HepG2 (cell line): ENCODE measurements around the gene TSHZ2. TPM values are rescaled to one million over a fixed set of nuclear protein-coding genes. Genes with fewer than 3 reads are reported as not detected.
A peak's percentile ranks its signal among the peaks of the same experiment; 100 is the strongest.

Experiments used
- ATAC-seq: fragments of 200-7000 bp; cut with Tn5 transposase; 3 replicates; pipeline ENCODE4 v1.9.1; 2020; ENCODE audit warnings: mild to moderate bottlenecking, moderate library complexity
- BruUV-seq: library from RNA; stranded (reverse); fragments of 400-500 nt; replicated peaks from 2 replicates; lab custom pipeline; 2021; lab: Mats Ljungman, UMichigan
- CTCF ChIA-PET: fragments of 300-600 bp; formaldehyde crosslinking; extraction: SDS; loops from one replicate; lab custom pipeline; 2021; ENCODE audit warnings: low total read pairs, inconsistent platforms, low intra/inter-chr PET ratio; lab: Yijun Ruan, JAX
- POLR2A ChIA-PET: fragments of 350-600 bp; sonication (Branson Sonifier 250); formaldehyde crosslinking; loops from one replicate; lab custom pipeline; 2020; ENCODE audit warnings: antibody characterized with exemption, inconsistent platforms; lab: Yijun Ruan, JAX
- DNase-seq: peaks from one replicate; pipeline ENCODE4 v3.0.0-alpha.2; 2015; ENCODE audit warnings: low spot score
- FAIRE-seq: peaks from 3 replicates; lab custom pipeline; 2011; peaks lifted over from hg19 to GRCh38; lab: Jason Lieb, UNC
- H2AFZ ChIP-seq: one replicate; pipeline ENCODE4 v1.6.1; 2011; ENCODE audit warnings: low read length, inconsistent platforms
- H3K27ac ChIP-seq: fragments of 300-600 bp; 3 replicates; pipeline ENCODE4 v1.8.0; 2011; ENCODE audit warnings: mixed run types, mild to moderate bottlenecking, mixed read lengths, low read length, inconsistent platforms; ENCODE audit not compliant: insufficient read depth; ENCODE audit errors: extremely low read length
- H3K27me3 ChIP-seq, 2 experiments: fragments of 200-600 bp in 1 of 2; 2 replicates in 1 of 2; 3 replicates in 1 of 2; pipeline versions ENCODE4 v1.6.0 to v1.8.0; 2011; ENCODE audit warnings: low read length in 2 of 2, mild to moderate bottlenecking in 2 of 2, moderate library complexity in 2 of 2, inconsistent platforms in 1 of 2; ENCODE audit not compliant: insufficient read depth in 2 of 2, control insufficient read depth in 1 of 2
- H3K36me3 ChIP-seq, 2 experiments: fragments of 200-600 bp in 1 of 2; replicated peaks in 1 of 2; 2 replicates in 1 of 2; 3 replicates in 1 of 2; pipeline versions ENCODE4 v1.5.1 to v1.8.0; 2011; ENCODE audit warnings: low read length in 2 of 2, inconsistent platforms in 1 of 2; ENCODE audit not compliant: insufficient read depth in 2 of 2, control insufficient read depth in 1 of 2
- H3K4me1 ChIP-seq: 2 replicates; pipeline ENCODE4 v1.5.1; 2012; ENCODE audit warnings: low read length, inconsistent platforms; ENCODE audit not compliant: insufficient read depth
- H3K4me2 ChIP-seq: 2 replicates; pipeline ENCODE4 v1.6.0; 2011; ENCODE audit warnings: low read depth, low read length, inconsistent platforms
- H3K4me3 ChIP-seq, 3 experiments: fragments of 200-600 bp in 1 of 3; sonication (generic), shearing (Covaris generic) in 1 of 3; replicated peaks in 1 of 3; 2 replicates each; pipeline ENCODE4 v1.5.1; 2011 to 2016; ENCODE audit warnings: low read length in 3 of 3, inconsistent platforms in 2 of 3, low read depth in 2 of 3, mild to moderate bottlenecking in 2 of 3, control low read depth in 1 of 3, mixed read lengths in 1 of 3; ENCODE audit not compliant: insufficient read depth in 1 of 3
- H3K79me2 ChIP-seq: one replicate; pipeline ENCODE4 v1.6.1; 2011; ENCODE audit warnings: low read length, inconsistent platforms; ENCODE audit not compliant: insufficient read depth
- H3K9ac ChIP-seq: 2 replicates; pipeline ENCODE4 v1.6.0; 2011; ENCODE audit warnings: mild to moderate bottlenecking, low read depth, low read length, inconsistent platforms; ENCODE audit not compliant: insufficient read depth
- H3K9me3 ChIP-seq: 2 replicates; pipeline ENCODE4 v1.5.1; 2012; ENCODE audit warnings: mild to moderate bottlenecking, low read length
- H4K20me1 ChIP-seq: 2 replicates; pipeline ENCODE4 v1.6.0; 2011; ENCODE audit warnings: inconsistent platforms, mild to moderate bottlenecking, low read length, moderate library complexity; ENCODE audit not compliant: insufficient read depth
- ELF1 ChIP-seq: sonication (generic); formaldehyde crosslinking; IDR thresholded peaks from 2 replicates; pipeline ENCODE4 v1.4.0; 2020; ENCODE audit warnings: missing genetic modification reagents
- KLF16 ChIP-seq, 2 experiments: sonication (generic) in 1 of 2; formaldehyde crosslinking in 1 of 2; IDR thresholded peaks; 2 replicates each; pipeline versions ENCODE4 v1.6.1 to v1.8.0; 2016 to 2023; ENCODE audit warnings: missing genetic modification reagents in 2 of 2, missing compliant biosample characterization in 1 of 2
- MAFG ChIP-seq: sonication (generic); formaldehyde crosslinking; IDR thresholded peaks from 2 replicates; pipeline ENCODE4 v1.5.1; 2020; ENCODE audit warnings: mild to moderate bottlenecking, missing genetic modification reagents
- ZMYM4 ChIP-seq: sonication (generic); formaldehyde crosslinking; IDR thresholded peaks from 2 replicates; pipeline ENCODE4 v1.8.1; 2023; ENCODE audit warnings: mild to moderate bottlenecking, missing genetic modification reagents
- ZNF234 ChIP-seq: sonication (generic); formaldehyde crosslinking; conservative IDR thresholded peaks from 2 replicates; pipeline ENCODE4 v1.5.1; 2020; ENCODE audit warnings: mild to moderate bottlenecking, missing genetic modification reagents
- ZNF687 ChIP-seq: sonication (generic); formaldehyde crosslinking; IDR thresholded peaks from 2 replicates; pipeline ENCODE4 v1.5.1; 2020; ENCODE audit warnings: mild to moderate bottlenecking, missing genetic modification reagents, moderate library complexity
- ZNF780A ChIP-seq: sonication (generic); formaldehyde crosslinking; IDR thresholded peaks from 2 replicates; pipeline ENCODE4 v1.8.0; 2022; ENCODE audit warnings: mild to moderate bottlenecking, missing genetic modification reagents, moderate library complexity
- WGBS: methylation state at CpG from one replicate; pipeline ENCODE4 v1.1.6; 2017; ENCODE audit warnings: low lambda C conversion rate; 5-methylcytosine and 5-hydroxymethylcytosine counted together
- in situ Hi-C: cut with HindIII; loops from 2 replicates; pipeline ENCODE4 v1.10.0; 2017; ENCODE audit warnings: low pct_unique_long_range_greater_than_20kb; ENCODE audit not compliant: extremely low pct_ligation_motif_present
- intact Hi-C: fragments of 100-400 bp; cut with micrococcal nuclease; formaldehyde crosslinking; loops from one replicate; pipeline ENCODE4 v1.10.0; 2022; ENCODE audit not compliant: unreplicated experiment
- polyA plus RNA-seq, 8 experiments: library from polyadenylated mRNA; depleted of rRNA in 3 of 8; stranded (reverse) in 7 of 8; unstranded in 1 of 8; fragments of >200 nt; fragmentation: Illumina TruSeq in 4 of 8; extraction: Trizol in 4 of 8; gene quantifications; 2 replicates each; pipeline versions ENCODE4 v1.2.1 to v1.2.3, GENCODE V29; 2011 to 2016; ENCODE audit warnings: low read depth in 4 of 8, missing spikeins in 1 of 8, mixed read lengths in 1 of 8; ENCODE audit not compliant: insufficient read depth in 1 of 8
- total RNA-seq, 5 experiments: library from RNA; depleted of rRNA; stranded (reverse); fragments of >200 nt; fragmentation: Illumina TruSeq; extraction: Trizol; gene quantifications; 2 replicates each; pipeline ENCODE4 v1.2.3, GENCODE V29; 2016; ENCODE audit warnings: low read depth in 1 of 5

TSHZ2 gene
- total and polyA plus RNA-seq, 2 of the 13 experiments (the other 11 are each of a cell fraction or from before 2014, with no cell fraction given) = 0.01 TPM; not detected in 1

GRCh38 chr20:52972190-52972937, at the start of gene TSHZ2 (continued):
- TF ChIP-seq ZNF687 (CRISPR knock-in tag) (peak; percentile 36), ZMYM4 (CRISPR knock-in tag) (peak; percentile 54; the same call in 1 of the 2 replicates)
- TF ChIP-seq, all 625 proteins: peak for 36

DNA sequence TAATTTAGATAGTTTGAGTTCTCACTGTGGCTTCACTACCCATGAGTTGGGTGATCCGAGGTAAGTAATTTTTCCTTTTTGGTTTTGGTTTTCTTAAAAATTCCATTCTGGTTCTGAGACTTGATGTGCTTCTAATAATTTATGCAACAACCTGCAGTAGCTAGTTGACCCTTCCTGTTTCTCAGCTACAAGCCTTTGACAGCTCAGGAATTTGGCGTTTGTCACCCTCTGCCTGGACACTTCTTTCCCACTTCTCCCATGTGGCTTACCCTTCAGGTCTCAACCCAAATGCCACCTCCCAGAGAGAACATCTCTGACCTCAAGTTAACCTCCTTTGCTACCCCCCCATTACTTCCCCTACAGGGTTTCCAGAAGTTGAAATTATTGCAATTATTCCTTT, 49.7 kb upstream of the TSHZ2 start:
- Histone ChIP-seq H3K9me3 (no peaks in the 10 kb centered on the region), H3K4me3 (no peak overlapping the region), H3K4me1 (peaks cover 55% of the 10 kb centered on the region), H3K79me2 (no peaks in the 10 kb centered on the region), H4K20me1 (no peaks in the 10 kb centered on the region), H3K27ac (no peak overlapping the region), H3K36me3 (no peaks in the 10 kb centered on the region), H2AFZ (no peak overlapping the region), H3K9ac (no peak overlapping the region), H3K27me3 (no peaks in the 10 kb centered on the region), H3K4me2 (no peak overlapping the region)
- DNase-seq (no peak), ATAC-seq (no peak), FAIRE-seq (no peak)
- in situ Hi-C loops = no loop called here
- POLR2A ChIA-PET = no interaction called here
- CTCF ChIA-PET = no interaction called here
- no TSS peak for BruUV-seq
- WGBS = 66% methylated on average over 2 of the region's 2 CpGs
- TF ChIP-seq MAFG (CRISPR knock-in tag) (peak; percentile 23; the same call in 1 of the 2 replicates), ZNF234 (CRISPR knock-in tag) (0 out of 2 replicates have a peak, but pooled peaks have one; percentile 33), ZNF780A (no peak), ELF1 (CRISPR knock-in tag) (no peak), KLF16 (CRISPR knock-in tag; IDR thresholded peaks at IDR 0.05) (no peak)
- intact Hi-C loops = no loop called here
